Neural cell (in vitro differentiated cells): Measurements from ENCODE around the gene ABCA6. TPM values are rescaled to one million over a fixed set of nuclear protein-coding genes. Genes with fewer than 3 reads are reported as not detected.
"Not testable (repeated sequence)": the region's sequence is repeated elsewhere in the genome, so short reads cannot be mapped to it uniquely, and the experiment has no call there.

Experiments used
- H2AFZ ChIP-seq: fragments of 200-600, 300-800 bp; sonication (generic), shearing (Covaris generic); 2 replicates; pipeline ENCODE4 v1.6.0; 2014; ENCODE audit warnings: low read depth, mild to moderate bottlenecking, antibody characterized with exemption, low read length, moderate library complexity
- H3F3A ChIP-seq: fragments of 200-600 bp; shearing (Covaris generic); 2 replicates; pipeline ENCODE4 v1.6.1; 2016; ENCODE audit warnings: mild to moderate bottlenecking, moderate library complexity, mixed read lengths, antibody characterized with exemption, low read length; ENCODE audit not compliant: insufficient read depth, poor library complexity, severe bottlenecking
- H3K27ac ChIP-seq: fragments of 200-600, 300-800 bp; sonication (generic), shearing (Covaris generic); 2 replicates; pipeline ENCODE4 v1.5.1; 2014; ENCODE audit warnings: mild to moderate bottlenecking, low read length, moderate library complexity
- H3K27me3 ChIP-seq: fragments of 300-800, 200-600 bp; sonication (generic), shearing (Covaris generic); 2 replicates; pipeline ENCODE4 v1.6.0; 2014; ENCODE audit warnings: mild to moderate bottlenecking, low read depth, low read length, moderate library complexity; ENCODE audit not compliant: insufficient read depth
- H3K36me3 ChIP-seq: fragments of 300-800, 200-600 bp; sonication (generic), shearing (Covaris generic); 2 replicates; pipeline ENCODE4 v1.5.1; 2014; ENCODE audit warnings: mild to moderate bottlenecking, antibody characterized with exemption, low read length, moderate library complexity; ENCODE audit not compliant: insufficient read depth
- H3K4me2 ChIP-seq: fragments of 300-800, 200-600 bp; sonication (generic), shearing (Covaris generic); 2 replicates; pipeline ENCODE4 v1.6.0; 2014; ENCODE audit warnings: mild to moderate bottlenecking, low read length
- H3K4me3 ChIP-seq: fragments of 300-800, 200-600 bp; sonication (generic), shearing (Covaris generic); 2 replicates; pipeline ENCODE4 v1.5.1; 2014; ENCODE audit warnings: mild to moderate bottlenecking, low read length, moderate library complexity
- H3K79me2 ChIP-seq: fragments of 200-600 bp; shearing (Covaris generic); replicated peaks from 2 replicates; pipeline ENCODE4 v1.6.0; 2014; ENCODE audit warnings: mild to moderate bottlenecking, low read length, moderate library complexity; ENCODE audit not compliant: insufficient read depth
- H3K9ac ChIP-seq: fragments of 300-800, 200-600 bp; sonication (generic), shearing (Covaris generic); 2 replicates; pipeline ENCODE4 v1.6.1; 2016; ENCODE audit warnings: mild to moderate bottlenecking, low read length, mixed read lengths
- H3K9me2 ChIP-seq: fragments of 200-600 bp; shearing (Covaris generic); 2 replicates; pipeline ENCODE4 v1.6.1; 2016; ENCODE audit warnings: mild to moderate bottlenecking, low read length, mixed read lengths; ENCODE audit not compliant: insufficient read depth
- H3K9me3 ChIP-seq: fragments of 200-600, 300-800 bp; sonication (generic), shearing (Covaris generic); 2 replicates; pipeline ENCODE4 v1.6.1; 2016; ENCODE audit warnings: mild to moderate bottlenecking, mixed run types, low read length, moderate library complexity, mixed read lengths
- H4K20me1 ChIP-seq: fragments of 200-600 bp; shearing (Covaris generic); 2 replicates; pipeline ENCODE4 v1.6.1; 2016; ENCODE audit warnings: mild to moderate bottlenecking, mixed run types; ENCODE audit not compliant: insufficient read depth
- CTCF ChIP-seq: fragments of 450-650 bp; IDR thresholded peaks from 2 replicates; pipeline ENCODE4 v1.5.1; 2014; ENCODE audit warnings: antibody characterized with exemption, mild to moderate bottlenecking, moderate library complexity; ENCODE audit not compliant: poor library complexity, severe bottlenecking
- EP300 ChIP-seq: fragments of 450-650 bp; conservative IDR thresholded peaks from 2 replicates; pipeline ENCODE4 v1.6.1; 2014; ENCODE audit warnings: antibody characterized with exemption, mild to moderate bottlenecking, moderate library complexity; ENCODE audit not compliant: poor library complexity, severe bottlenecking
- MXI1 ChIP-seq: fragments of 450-650 bp; conservative IDR thresholded peaks from 2 replicates; pipeline ENCODE4 v1.6.1; 2014; ENCODE audit warnings: antibody characterized with exemption, mild to moderate bottlenecking; ENCODE audit not compliant: poor library complexity, severe bottlenecking
- POLR2AphosphoS5 ChIP-seq: IDR thresholded peaks from 2 replicates; pipeline ENCODE4 v1.6.1; 2012
- REST ChIP-seq: IDR thresholded peaks from 2 replicates; pipeline ENCODE4 v1.6.1; 2012; ENCODE audit warnings: borderline replicate concordance
- SMC3 ChIP-seq: fragments of 450-650 bp; conservative IDR thresholded peaks from 2 replicates; pipeline ENCODE4 v1.6.1; 2014; ENCODE audit warnings: antibody characterized with exemption, mild to moderate bottlenecking, moderate library complexity; ENCODE audit not compliant: poor library complexity
- TAF1 ChIP-seq: IDR thresholded peaks from 2 replicates; pipeline ENCODE4 v1.6.1; 2012; ENCODE audit warnings: low read depth
- polyA plus RNA-seq: library from polyadenylated mRNA; depleted of rRNA; stranded (reverse); fragments of >200 nt; gene quantifications from 2 replicates; pipeline ENCODE4 v1.2.3, GENCODE V29; 2014

ABCA6 gene
- polyA plus RNA-seq, 1 donor from 2014 or later: 1.6 TPM

- not testable (repeated sequence) for H3K9me2 ChIP-seq, H3K4me3 ChIP-seq, H3K4me2 ChIP-seq, H2AFZ ChIP-seq, H3K9ac ChIP-seq, H4K20me1 ChIP-seq, H3K79me2 ChIP-seq, H3F3A ChIP-seq, H3K9me3 ChIP-seq, H3K36me3 ChIP-seq, H3K27me3 ChIP-seq, H3K27ac ChIP-seq
These were observed 68.9 kb downstream of the ABCA6 start for GRCh38 chr17:69072803-69073256.

GRCh38 chr17:69071233-69071586 is 70.5 kb downstream of the ABCA6 start:
- not testable (repeated sequence) for H3K9me3 ChIP-seq, H3K4me3 ChIP-seq, H3F3A ChIP-seq, H3K79me2 ChIP-seq, H2AFZ ChIP-seq, H4K20me1 ChIP-seq, H3K36me3 ChIP-seq, H3K9ac ChIP-seq, H3K4me2 ChIP-seq, H3K27me3 ChIP-seq, H3K27ac ChIP-seq, H3K9me2 ChIP-seq

- not testable (repeated sequence) for H2AFZ ChIP-seq, H3K27me3 ChIP-seq, H3K27ac ChIP-seq, H4K20me1 ChIP-seq, H3K9me3 ChIP-seq, H3K9me2 ChIP-seq, H3K4me3 ChIP-seq, H3K9ac ChIP-seq, H3K4me2 ChIP-seq, H3K79me2 ChIP-seq, H3K36me3 ChIP-seq, H3F3A ChIP-seq
These were observed 71.1 kb downstream of the ABCA6 start for GRCh38 chr17:69070378-69071232.

GRCh38 chr17:69069226-69069750 is 72.4 kb downstream of the ABCA6 start:
- Histone ChIP-seq H3F3A (no peaks in the 10 kb centered on the region), H2AFZ (no peak overlapping the region), H3K9me2 (no peaks in the 10 kb centered on the region), H3K79me2 (no peaks in the 10 kb centered on the region), H3K4me3 (no peak overlapping the region), H3K36me3 (no peaks in the 10 kb centered on the region), H3K4me2 (no peak overlapping the region), H3K27ac (no peak overlapping the region), H4K20me1 (no peaks in the 10 kb centered on the region), H3K9me3 (no peaks in the 10 kb centered on the region), H3K9ac (no peak overlapping the region), H3K27me3 (no peaks in the 10 kb centered on the region)
- TF ChIP-seq SMC3: no peak
- TF ChIP-seq MXI1: no peak
- no peak for TF ChIP-seq EP300
- TF ChIP-seq POLR2AphosphoS5: no peak
- no peak for TF ChIP-seq REST
- TF ChIP-seq CTCF: no peak
- TF ChIP-seq TAF1: no peak
